Erythroblast (primary cell): ENCODE data around the gene LRFN5.

Source experiments
- GATA1 ChIP-seq: IDR thresholded peaks from 2 replicates; pipeline ENCODE4 v1.6.1; 2011; ENCODE audit warnings: low read depth, mild to moderate bottlenecking, control low read depth, low read length, moderate library complexity
- POLR2A ChIP-seq: IDR thresholded peaks from 2 replicates; pipeline ENCODE4 v1.6.1; 2011; ENCODE audit warnings: mild to moderate bottlenecking, low read length

- no peak for TF ChIP-seq POLR2A
- no peak for TF ChIP-seq GATA1
These were observed 8.4 kb downstream of the LRFN5 start for GRCh38 chr14:41615011-41615595.
